NCI-H446 treated with DMSO at 0.1 percent for 48 hours (cell line): ENCODE measurements around the gene KCNMA1.
A peak's percentile ranks its signal among the peaks of the same experiment; 100 is the strongest.

Source experiments
- DNase-seq: peaks from one replicate; lab custom pipeline; 2025; lab: John Stamatoyannopoulos, UW

KCNMA1 gene

DNA sequence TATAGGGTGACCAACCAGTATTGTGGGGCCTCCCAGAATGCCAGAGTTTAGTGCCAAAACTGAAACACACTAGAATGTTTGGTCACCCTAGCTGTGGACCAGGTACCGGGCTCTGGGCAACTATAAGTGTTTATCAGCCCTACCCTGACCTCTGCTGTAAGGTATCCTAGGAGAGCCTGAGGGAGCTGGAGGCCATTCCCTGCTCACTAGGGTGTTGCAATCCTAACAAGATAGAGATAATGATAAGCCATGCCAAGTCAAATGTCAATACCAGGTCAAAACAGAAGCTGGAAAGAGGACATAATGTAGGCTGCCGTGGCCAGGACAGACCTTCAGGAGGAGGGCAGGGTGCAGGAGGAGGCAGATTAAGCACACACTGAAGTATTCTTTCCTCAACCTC, 151.8 kb downstream of the KCNMA1 start:
- no peak for DNase-seq

DNA sequence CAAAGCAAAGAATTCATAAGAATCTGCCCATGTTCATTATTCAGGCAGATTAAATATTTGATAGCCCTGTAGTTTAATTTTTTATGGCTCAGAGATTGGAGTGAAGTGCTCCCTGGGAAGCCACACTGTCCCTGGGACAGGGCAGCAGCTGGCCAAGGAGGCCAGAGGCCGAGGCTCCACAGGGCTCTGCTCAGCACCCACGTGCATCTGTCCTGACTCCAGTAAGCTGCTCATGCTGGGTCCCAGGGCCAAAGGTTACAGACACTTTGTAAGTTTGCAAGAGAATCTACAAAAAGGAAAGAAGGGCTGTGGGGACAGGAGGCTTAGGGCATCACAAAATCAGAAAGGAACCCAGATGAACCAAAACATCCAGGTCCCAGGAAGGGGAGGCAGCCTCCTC, 155.5 kb downstream of the KCNMA1 start:
- DNase-seq, result no peak

DNA sequence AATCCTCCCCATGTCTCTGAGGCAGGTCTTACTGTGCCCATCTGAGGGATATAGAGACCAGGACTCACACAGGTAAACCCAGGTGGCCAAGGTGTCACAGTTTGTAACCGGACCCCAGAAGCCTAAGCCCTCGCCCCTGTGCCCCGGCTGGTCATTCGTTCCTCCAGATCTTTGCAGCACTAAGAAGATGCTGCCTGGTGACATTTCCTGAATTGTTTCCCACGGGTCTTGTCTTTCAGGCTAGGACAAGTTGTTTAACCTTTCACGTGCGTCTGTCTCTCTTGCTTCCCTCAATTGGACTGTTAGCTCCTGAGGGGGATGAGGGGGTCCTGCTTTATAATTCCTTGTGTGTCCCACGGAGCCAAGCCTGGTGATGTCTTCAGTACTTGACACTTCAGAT, 158.0 kb downstream of the KCNMA1 start:
- DNase-seq, result no peak

DNA sequence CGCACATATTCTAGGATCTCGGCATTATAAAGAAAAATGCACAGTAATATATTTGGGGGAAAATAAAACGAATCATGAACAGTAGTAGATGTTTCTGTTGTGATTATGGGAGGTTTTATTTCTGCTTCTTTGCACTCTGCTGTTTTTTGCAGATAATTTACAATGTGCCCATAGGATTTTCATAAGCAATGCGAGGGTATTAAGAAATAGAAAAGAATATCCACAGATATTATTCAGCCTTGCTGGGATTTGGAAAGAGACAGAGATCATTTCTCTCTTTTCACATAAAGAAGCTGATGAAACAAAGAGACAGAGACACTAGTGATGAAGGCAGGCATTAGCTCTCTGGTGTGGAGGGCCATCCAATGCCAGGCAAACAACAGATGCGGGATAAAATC, 158.6 kb downstream of the KCNMA1 start:
- no peak for DNase-seq

DNA sequence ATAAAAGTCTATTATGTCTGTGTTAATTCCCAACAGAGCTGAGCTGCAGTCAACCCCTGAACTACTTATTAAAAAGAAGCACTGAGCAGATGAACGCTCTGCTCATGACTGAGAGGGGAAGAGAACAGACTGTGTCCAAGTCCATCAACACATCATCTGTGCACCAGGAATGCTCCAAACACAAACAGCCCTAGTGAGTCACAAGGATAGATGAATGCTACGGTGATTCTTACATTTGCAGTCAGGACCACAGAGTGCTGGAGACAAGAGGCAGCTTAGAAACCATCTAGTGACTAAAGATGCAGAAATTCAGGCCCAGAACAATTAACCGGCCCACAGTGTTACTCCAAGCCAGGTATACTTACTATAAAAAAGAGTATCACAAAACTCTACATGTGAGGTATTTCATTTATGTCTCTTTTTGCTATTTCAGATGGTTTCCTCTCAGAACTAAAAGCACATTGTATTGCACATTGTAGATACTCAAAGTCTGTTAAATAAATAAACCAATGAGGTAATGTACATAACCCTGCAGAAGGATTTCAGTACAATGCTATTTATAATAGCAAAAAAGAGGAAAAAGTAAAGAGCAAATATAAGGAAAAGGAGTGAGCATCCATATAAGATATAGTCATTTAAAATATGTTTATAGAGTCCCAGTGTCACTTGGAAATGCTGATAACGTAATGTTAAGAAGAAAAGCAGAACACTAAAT, 159.2 kb downstream of the KCNMA1 start:
- peak; percentile 61 for DNase-seq

DNA sequence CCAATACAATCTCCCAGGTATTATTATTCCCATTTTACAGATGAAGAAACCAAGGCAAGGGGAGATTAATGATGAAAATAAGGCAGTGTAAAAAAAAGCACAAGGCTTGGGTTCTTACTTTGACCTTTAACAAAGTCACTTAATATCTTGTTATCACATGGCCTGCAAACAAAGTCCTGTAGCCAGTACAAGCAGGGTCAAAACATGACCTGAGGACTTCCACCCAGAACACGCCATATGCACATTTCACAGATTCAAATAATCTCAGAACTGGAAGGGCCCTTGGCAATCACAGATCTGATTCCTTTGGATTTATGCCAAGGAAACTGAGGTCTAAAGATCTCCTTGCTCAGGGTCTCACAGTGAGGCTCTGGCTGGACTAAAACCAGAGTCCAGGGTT, 162.1 kb downstream of the KCNMA1 start:
- no peak for DNase-seq

DNA sequence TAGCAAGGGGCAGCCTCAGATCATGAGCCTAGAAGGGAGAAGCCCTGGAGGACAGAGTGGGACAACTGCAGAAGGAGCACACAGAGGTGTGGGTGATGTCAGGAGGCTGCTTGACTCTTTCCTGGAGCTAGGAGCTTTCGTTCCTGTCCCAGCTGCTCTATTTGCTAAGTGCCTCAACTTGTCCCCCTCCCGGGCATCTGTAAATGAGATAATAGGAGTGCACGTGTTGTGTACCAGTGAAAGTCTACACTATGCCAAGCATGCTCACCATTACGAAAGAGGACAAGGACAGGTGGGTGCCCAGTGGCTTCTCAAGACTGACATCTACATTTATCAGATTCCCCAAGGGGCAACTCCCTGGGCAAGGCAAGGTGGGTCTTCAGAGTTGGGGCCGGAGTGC, 162.7 kb downstream of the KCNMA1 start:
- no peak for DNase-seq

DNA sequence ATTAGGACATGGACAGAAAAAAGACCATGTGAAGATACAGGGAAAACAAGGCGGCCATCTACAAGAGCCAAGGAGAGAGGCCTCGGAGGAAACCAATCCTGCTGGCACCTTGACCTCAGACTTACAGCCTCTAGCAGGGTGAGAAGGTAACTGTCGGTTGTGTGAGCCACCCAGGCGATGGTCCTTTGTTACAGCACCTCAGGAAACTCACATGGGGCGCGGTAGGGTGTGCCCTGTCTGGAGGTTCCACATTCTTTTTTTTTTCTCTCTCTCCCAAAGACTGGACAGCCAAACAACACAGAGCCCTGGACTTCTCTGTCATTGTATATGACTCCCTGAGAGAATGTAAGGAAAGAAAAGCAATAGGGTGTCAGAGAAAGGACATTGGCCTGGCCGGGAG, 163.2 kb downstream of the KCNMA1 start:
- DNase-seq, result no peak

DNA sequence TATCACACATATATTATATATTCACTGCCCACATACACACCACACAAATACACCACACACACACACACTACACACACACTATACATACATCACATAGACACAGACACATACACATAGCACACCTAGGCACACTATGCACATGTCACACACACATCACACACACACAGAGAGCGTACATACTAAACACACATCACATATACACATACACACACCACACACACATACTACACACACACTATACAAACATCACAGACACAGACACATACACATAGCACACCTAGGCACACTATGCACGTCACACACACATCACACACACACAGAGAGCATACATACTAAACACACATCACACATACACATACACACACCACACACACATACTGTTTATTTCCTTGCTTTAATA, 165.5 kb downstream of the KCNMA1 start:
- DNase-seq, result no peak

DNA sequence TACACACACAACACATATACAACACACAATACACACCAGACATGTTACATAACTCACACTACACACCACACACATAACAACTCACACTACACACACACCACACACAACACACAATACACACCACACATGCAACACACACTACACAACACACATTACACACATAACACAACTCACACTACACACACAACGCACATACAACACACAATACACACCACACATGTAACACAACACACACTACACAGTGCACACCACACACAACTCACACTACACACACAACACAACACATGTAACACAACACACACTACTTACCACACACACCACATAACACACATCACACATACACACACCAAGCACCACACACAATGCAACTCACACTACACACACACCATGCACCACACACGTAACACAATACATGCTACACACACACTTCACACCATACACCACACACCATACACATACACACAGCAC, 166.5 kb downstream of the KCNMA1 start:
- DNase-seq, result no peak

DNA sequence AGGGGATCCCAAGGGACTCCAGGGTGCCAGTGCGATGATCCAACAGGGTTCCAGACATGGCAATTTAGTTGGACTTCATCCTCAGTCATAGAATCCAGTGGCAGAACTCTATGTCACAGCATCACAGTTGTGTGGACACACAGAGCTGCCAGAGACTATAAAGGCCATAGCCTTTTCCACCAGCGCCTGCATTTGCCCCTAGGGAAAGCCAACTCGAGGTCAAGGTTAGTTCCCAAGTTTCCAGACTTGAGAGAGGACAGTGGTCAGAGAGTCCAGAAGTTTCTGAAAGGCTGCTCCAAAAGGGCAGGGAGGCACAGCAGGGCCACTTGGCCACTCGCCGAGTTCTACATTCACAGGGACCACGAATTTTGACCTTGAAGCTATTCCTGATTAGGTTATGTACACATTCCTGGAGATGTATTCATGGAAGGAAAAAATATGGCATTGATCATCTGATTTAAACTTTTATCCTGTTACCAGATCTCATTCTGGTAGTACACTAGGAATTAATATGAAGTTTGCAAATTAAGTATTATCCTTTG, 170.1 kb downstream of the KCNMA1 start:
- no peak for DNase-seq

DNA sequence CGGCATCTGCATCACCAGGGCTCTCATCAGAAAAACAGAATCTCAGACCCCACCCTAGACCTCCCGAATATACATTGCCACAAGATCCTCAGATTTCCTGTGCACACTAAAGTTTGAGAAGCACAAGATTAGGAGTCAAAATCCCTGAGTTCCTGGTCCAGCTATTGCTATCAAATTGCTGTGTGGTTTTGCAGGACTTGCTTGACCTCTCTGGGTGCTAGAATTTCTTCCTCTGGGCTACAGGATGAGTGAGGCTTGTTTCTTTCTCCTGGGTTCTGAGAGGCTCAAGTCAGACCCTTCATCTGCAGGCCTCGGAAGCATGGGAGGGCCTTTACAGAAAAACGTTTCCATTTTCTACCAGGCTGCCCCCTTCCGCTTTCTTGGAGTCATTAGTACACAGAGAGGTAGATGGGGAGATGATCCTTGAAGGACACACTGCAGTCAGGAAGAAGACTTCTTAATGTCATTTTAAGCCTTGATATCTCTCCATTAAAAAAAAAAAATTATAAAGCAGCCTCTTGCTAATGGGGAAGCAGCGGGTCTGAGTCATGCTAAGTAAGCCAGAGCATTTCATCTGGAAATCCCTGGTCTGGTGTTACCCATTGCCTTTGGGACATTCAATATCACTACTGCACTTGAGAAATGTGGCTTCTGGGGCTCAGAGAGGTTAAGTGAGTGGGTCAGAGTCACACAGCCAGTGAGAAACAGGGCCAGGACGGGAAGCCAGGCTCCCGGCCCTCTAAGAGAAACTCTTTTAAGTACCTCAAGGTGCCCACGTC, 173.5 kb downstream of the KCNMA1 start:
- no peak for DNase-seq

DNA sequence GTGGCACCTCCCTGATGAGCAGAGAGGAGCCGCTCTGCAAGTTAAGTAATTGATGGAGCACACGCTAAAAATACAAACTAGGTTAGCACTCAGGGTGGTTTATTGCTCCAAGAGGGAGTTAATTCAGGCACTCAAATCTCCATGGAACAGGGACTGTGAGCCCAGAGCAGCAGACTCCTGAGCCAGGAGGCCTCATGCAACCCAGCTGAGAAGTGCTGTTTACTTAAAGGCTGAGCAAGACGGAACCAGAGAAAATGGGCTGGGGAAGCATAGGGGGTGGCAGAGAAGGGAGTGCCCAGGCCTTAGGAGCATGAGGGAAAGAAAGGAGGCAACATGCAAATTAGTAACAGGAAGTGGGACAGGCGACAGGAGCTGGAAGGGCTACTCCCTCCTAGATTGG, 174.1 kb downstream of the KCNMA1 start:
- no peak for DNase-seq

DNA sequence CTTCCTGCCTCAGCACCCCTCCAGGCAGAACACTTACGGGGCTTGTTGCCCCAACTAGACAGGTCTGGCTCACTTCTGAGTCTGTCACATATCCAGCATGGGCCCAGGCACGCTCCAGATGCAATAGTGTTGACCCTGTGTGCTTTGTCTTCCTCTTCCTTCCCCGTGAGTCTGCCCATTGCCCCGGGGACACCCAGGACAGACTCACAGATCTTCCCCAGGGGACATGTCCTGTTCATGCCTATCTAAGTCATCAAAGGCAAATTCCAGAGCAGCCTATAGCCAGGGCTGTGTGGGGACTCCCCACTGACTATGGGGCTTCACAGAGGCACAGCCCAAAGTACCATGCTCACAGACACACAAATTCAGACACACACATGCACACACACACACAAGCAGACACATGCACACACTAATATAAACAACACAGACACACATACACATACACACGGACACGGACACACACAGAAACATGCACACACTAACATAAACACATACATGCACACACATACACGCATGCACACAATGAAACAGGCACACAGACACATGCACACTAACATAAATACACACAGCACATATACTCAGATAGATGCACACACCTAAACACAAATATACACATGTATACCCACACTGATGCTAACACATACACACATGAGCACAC, 175.8 kb downstream of the KCNMA1 start:
- DNase-seq, result no peak

DNA sequence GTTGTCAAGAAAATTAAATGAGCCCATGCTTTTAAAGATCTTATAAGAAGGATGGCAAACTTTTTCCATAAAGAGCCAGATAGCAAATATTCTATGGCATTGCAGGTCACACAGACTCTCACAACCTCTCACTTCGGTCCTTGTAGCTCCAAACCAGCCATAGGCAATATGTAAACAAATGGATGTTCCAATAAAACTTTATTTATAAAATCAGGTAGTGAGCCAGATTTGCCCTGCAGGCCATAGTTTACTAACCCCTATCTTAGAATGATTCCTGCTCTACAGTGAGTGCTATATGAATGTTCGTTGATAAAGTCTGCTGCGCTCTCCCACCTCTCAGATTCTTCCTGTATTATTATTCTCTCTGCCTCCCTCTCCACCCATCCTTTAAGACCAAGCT, 177.7 kb downstream of the KCNMA1 start:
- DNase-seq, result no peak

DNA sequence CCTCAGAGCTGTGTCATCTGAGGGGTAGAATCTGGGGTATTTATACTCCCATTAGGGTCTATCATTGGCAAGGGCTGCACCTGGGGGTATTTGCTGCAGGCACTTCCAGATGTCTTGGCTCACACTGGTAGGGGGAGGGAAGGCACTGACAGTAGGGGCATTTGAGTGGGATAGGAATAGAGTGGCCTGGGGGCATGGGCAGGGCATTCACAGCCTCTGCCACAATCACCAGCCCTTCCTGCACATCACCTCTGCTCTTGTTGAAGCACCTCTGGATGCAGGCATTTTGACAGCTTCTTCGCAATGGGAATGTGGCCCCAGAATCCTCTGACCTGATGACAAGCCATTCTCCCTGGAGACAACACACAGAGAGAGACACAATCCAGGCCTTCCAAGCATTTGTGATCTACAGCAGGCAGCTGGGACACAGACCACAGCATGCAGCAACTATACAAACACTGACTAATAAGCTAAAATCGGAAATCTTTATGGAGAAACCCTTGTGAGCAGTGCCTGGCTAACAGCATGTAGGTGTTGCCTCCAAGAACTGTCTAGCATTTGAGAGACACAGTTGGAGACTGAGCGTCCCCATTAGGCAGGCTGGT, 178.5 kb downstream of the KCNMA1 start:
- DNase-seq, result no peak

DNA sequence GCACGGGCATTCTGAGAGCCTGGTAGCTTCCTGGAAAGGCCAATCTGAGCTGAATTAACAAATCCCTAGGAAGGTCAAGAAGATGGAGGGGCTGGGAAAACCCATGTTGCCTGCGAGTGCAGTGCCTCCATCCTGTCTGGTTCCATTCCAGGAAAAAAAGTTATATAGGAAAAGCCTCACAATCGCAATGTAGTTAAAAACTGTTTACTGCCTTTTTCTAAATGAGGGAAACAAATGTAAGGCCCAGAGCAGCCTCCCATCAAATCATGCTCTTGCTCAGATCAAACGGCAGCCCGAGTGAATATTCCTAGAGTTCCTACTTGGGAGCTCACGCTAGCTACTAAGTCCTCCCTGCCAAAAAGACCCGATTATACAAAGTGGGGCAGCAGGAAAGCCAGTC, 179.9 kb downstream of the KCNMA1 start:
- no peak for DNase-seq

DNA sequence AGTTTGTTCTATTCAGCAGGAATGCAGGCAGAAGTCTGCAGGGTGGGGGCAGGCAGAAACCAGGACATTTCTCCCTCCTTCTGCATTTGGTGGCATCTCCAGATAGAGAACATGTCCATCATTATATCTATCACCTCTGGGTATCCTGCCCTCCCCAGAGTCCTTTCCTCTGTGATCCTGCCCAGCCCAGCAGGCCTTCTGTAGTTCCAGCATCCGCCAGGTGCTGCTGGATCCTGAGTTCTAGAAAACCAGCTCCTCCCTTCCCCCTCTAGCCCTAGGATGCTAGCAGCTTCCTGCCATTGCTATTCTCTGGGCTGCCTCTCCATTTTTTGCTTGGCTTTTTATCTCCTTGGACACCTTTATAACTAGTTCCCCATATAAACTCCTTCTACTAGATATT, 180.3 kb downstream of the KCNMA1 start:
- DNase-seq, result no peak

DNA sequence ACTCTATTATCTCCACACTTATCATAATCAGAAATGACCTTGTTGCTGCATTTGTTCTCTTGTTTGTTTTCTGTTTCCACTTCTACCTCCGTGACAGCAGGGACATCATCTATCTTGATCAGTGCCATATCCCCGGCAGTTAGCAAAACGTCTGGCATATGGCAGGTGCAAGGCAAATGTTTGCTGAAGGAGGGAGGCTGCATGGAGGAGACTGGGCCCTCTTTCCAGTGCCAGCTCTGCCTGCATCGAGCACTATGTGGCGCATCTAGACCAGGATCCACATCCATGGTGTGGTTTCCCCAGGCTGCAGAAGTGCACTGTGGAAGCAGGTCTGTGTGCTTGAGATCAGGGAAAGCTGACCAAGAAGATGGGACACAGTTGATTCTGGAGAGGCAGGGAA, 181.2 kb downstream of the KCNMA1 start:
- peak; percentile 65 for DNase-seq

DNA sequence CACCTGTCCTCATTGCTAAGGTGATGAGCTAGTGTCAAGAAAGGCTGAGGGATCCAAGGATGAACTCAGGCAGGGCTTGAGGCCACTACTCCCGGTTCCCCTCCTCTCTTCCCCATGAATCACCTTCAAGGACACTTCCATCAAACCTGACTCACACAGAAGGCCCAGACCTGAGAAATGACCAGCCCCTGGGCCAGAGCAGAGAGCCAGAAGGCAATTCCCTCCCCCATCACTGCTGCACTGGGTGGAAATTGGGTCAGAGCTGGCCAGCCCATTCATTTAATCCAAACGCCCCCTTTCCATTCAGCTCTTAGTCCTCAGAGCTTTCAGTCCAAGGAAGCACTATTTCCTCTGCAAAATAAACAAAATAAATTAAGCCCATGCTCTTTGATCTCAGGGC, 182.0 kb downstream of the KCNMA1 start:
- DNase-seq, result no peak

DNA sequence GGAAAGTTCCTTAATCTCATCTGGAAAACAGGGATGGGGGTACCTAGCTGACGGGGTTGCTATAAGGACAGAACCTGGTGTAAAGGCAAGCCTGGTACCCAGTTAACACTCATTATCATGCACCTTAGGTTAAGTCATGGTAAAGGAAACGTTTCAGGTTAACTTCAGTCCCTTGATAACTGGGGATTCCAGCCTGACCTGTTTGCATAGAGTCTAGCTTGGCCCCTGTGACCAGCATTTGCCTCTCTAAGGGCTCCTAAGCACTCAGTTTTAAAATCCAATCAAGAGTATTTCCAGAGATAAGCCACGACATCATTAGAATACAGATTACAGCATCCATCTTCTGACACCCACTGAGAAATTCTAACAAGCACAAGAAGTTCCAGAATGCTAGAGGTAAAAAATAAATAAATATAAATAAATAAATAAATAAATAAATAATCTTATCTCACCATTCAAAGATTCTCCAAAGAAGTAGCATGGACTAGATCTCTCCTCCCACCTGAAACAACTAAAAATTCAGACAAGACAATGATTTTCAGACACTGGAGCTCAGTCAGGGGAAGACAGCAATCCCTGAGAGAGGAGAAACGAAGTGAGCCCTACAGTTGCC, 184.6 kb downstream of the KCNMA1 start:
- no peak for DNase-seq

DNA sequence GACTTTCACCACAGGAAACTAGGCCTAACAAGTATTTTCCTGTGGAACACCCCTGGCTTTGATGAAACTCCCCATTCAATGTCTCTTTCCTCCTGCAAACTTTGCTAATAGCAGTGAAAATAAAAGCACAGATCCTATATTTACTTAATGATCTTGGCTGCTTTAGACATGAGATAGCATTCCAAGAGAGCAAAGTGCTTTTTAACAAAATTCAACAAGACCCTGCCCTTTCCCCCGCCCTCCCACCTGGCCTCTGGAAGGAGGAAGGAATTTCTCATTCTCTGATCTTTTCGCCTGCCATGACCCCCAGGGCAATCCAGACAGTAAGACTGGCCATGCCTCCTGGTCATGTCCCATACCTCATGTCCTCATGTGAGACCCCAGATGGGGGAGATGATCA, 185.7 kb downstream of the KCNMA1 start:
- DNase-seq, result no peak
